ENCODE measurements around the gene NMNAT1.

NMNAT1 gene

GRCh38 chr1:9985001-9985400 lies 41.7 kb downstream of the NMNAT1 start:
- Histone ChIP-seq H3K79me2 (ENCODE audit: control insufficient read depth, low read length) (no peaks in the 10 kb centered on the region), H3K36me3 (ENCODE audit: control insufficient read depth, low read length) (no peaks in the 10 kb centered on the region), H3K9me2 (replicated peaks; ENCODE audit: control insufficient read depth, low read length) (no peaks in the 10 kb centered on the region), H3K4me2 (ENCODE audit: low read length) (no peak overlapping the region), H3K4me1 (ENCODE audit: control insufficient read depth, low read length) (no peaks in the 10 kb centered on the region), H3K27me3 (ENCODE audit: control insufficient read depth, low read length) (no peaks in the 10 kb centered on the region), H3K9me3 (ENCODE audit: control insufficient read depth, insufficient read depth, low read length) (no peaks in the 10 kb centered on the region), H3F3A (ENCODE audit: control insufficient read depth, insufficient read depth) (no peaks in the 10 kb centered on the region), H3K27ac (ENCODE audit: low read depth, low read length) (no peak overlapping the region), H4K20me1 (ENCODE audit: control insufficient read depth, insufficient read depth, low read depth, low read length) (no peaks in the 10 kb centered on the region), H3K4me3 (ENCODE audit: low read length) (no peak overlapping the region)
- no peak for TF ChIP-seq CTCF (IDR thresholded peaks at IDR 0.05; ENCODE audit: low read depth, low read length, poor library complexity, severe bottlenecking)
- no peak for TF ChIP-seq EZH2phosphoT487 (IDR thresholded peaks at IDR 0.05; ENCODE audit: borderline replicate concordance, low read length)

- Histone ChIP-seq H3K4me2 (ENCODE audit: low read length) (no peak overlapping the region), H3K4me1 (ENCODE audit: control insufficient read depth, low read length) (no peaks in the 10 kb centered on the region)
- no peak for TF ChIP-seq CTCF (IDR thresholded peaks at IDR 0.05; ENCODE audit: low read depth, low read length, poor library complexity, severe bottlenecking)
- TF ChIP-seq EZH2phosphoT487 (IDR thresholded peaks at IDR 0.05; ENCODE audit: borderline replicate concordance, low read length): no peak
Observed at GRCh38 chr1:9989773-9990172, 46.5 kb downstream of the NMNAT1 start.

GRCh38 chr1:9990944-9991343 lies 47.7 kb downstream of the NMNAT1 start:
- H3K79me2 ChIP-seq (ENCODE audit: control insufficient read depth, low read length): no peaks in the 10 kb centered on the region
- no peaks in the 10 kb centered on the region for H3K4me1 ChIP-seq (ENCODE audit: control insufficient read depth, low read length)
- H3K9me2 ChIP-seq (replicated peaks; ENCODE audit: control insufficient read depth, low read length): no peaks in the 10 kb centered on the region
- TF ChIP-seq EZH2phosphoT487 (IDR thresholded peaks at IDR 0.05; ENCODE audit: borderline replicate concordance, low read length) (no peak), CTCF (IDR thresholded peaks at IDR 0.05; ENCODE audit: low read depth, low read length, poor library complexity, severe bottlenecking) (no peak)
- peaks cover 3% of the 10 kb centered on the region; the same call in 1 of the 2 replicates for H3K27me3 ChIP-seq (ENCODE audit: control insufficient read depth, low read length)
- no peak overlapping the region for H3K27ac ChIP-seq (ENCODE audit: low read depth, low read length)
- H3K4me3 ChIP-seq (ENCODE audit: low read length): no peak overlapping the region
- no peaks in the 10 kb centered on the region for H4K20me1 ChIP-seq (ENCODE audit: control insufficient read depth, insufficient read depth, low read depth, low read length)
- H3K4me2 ChIP-seq (ENCODE audit: low read length): no peak overlapping the region
- H3K36me3 ChIP-seq (ENCODE audit: control insufficient read depth, low read length): no peaks in the 10 kb centered on the region
- no peaks in the 10 kb centered on the region for H3F3A ChIP-seq (ENCODE audit: control insufficient read depth, insufficient read depth)
- H3K9me3 ChIP-seq (ENCODE audit: control insufficient read depth, insufficient read depth, low read length): no peaks in the 10 kb centered on the region

More at GRCh38 chr1:9989773-9990172, 46.5 kb downstream of the NMNAT1 start:
- Histone ChIP-seq H3K79me2 (ENCODE audit: control insufficient read depth, low read length) (no peaks in the 10 kb centered on the region), H3F3A (ENCODE audit: control insufficient read depth, insufficient read depth) (no peaks in the 10 kb centered on the region), H3K4me3 (ENCODE audit: low read length) (no peak overlapping the region), H3K27ac (ENCODE audit: low read depth, low read length) (no peak overlapping the region), H3K27me3 (ENCODE audit: control insufficient read depth, low read length) (peaks cover 3% of the 10 kb centered on the region; the same call in 1 of the 2 replicates), H3K9me3 (ENCODE audit: control insufficient read depth, insufficient read depth, low read length) (no peaks in the 10 kb centered on the region), H3K36me3 (ENCODE audit: control insufficient read depth, low read length) (no peaks in the 10 kb centered on the region), H4K20me1 (ENCODE audit: control insufficient read depth, insufficient read depth, low read depth, low read length) (no peaks in the 10 kb centered on the region), H3K9me2 (replicated peaks; ENCODE audit: control insufficient read depth, low read length) (no peaks in the 10 kb centered on the region)
